ENCODE results near the gene SACS.
A peak's percentile ranks its signal among the peaks of the same experiment; 100 is the strongest.

The SACS gene

GRCh38 chr13:23384111-23384510 lies 49.4 kb downstream of the SACS start:
- DNase-seq (ENCODE audit: low read depth) = peak; percentile 39

GRCh38 chr13:23383151-23383550 lies 50.4 kb downstream of the SACS start:
- TF ChIP-seq CTCF (IDR thresholded peaks at IDR 0.05; ENCODE audit: control insufficient read depth, insufficient read depth, low read depth, low read length, missing control alignments) = no peak
- no peak for DNase-seq (ENCODE audit: low read depth)
- no peak overlapping the region for H3K4me3 ChIP-seq (ENCODE audit: control insufficient read depth, low read depth, low read length)

More at GRCh38 chr13:23384111-23384510, 49.4 kb downstream of the SACS start:
- no peak overlapping the region for H3K4me3 ChIP-seq (ENCODE audit: control insufficient read depth, low read depth, low read length)
- TF ChIP-seq CTCF (IDR thresholded peaks at IDR 0.05; ENCODE audit: control insufficient read depth, insufficient read depth, low read depth, low read length, missing control alignments) = no peak

- H3K4me3 ChIP-seq (ENCODE audit: control insufficient read depth, low read depth, low read length) = no peak overlapping the region
- TF ChIP-seq CTCF (IDR thresholded peaks at IDR 0.05; ENCODE audit: control insufficient read depth, insufficient read depth, low read depth, low read length, missing control alignments) = no peak
- DNase-seq (ENCODE audit: low read depth) = no peak
These were observed 51.6 kb downstream of the SACS start for GRCh38 chr13:23381866-23382265.

- no peak for TF ChIP-seq CTCF (IDR thresholded peaks at IDR 0.05; ENCODE audit: control insufficient read depth, insufficient read depth, low read depth, low read length, missing control alignments)
- no peak for DNase-seq (ENCODE audit: low read depth)
- no peak overlapping the region for H3K4me3 ChIP-seq (ENCODE audit: control insufficient read depth, low read depth, low read length)
These were observed 53.0 kb downstream of the SACS start for GRCh38 chr13:23380534-23380933.

GRCh38 chr13:23377983-23378632 lies 55.4 kb downstream of the SACS start:
- TF ChIP-seq CTCF (IDR thresholded peaks at IDR 0.05; ENCODE audit: control insufficient read depth, insufficient read depth, low read depth, low read length, missing control alignments) = no peak
- peak; percentile 99 for DNase-seq (ENCODE audit: low read depth)
- H3K4me3 ChIP-seq (ENCODE audit: control insufficient read depth, low read depth, low read length) = no peak overlapping the region

GRCh38 chr13:23377579-23377978 lies 55.9 kb downstream of the SACS start:
- H3K4me3 ChIP-seq (ENCODE audit: control insufficient read depth, low read depth, low read length) = no peak overlapping the region
- DNase-seq (ENCODE audit: low read depth) = no peak
- no peak for TF ChIP-seq CTCF (IDR thresholded peaks at IDR 0.05; ENCODE audit: control insufficient read depth, insufficient read depth, low read depth, low read length, missing control alignments)

Data from AG09309 (cell line).